ENCODE data around the gene MMP27.
"Not testable (repeated sequence)": the region's sequence is repeated elsewhere in the genome, so short reads cannot be mapped to it uniquely, and the experiment has no call there.

MMP27 gene, protein sequence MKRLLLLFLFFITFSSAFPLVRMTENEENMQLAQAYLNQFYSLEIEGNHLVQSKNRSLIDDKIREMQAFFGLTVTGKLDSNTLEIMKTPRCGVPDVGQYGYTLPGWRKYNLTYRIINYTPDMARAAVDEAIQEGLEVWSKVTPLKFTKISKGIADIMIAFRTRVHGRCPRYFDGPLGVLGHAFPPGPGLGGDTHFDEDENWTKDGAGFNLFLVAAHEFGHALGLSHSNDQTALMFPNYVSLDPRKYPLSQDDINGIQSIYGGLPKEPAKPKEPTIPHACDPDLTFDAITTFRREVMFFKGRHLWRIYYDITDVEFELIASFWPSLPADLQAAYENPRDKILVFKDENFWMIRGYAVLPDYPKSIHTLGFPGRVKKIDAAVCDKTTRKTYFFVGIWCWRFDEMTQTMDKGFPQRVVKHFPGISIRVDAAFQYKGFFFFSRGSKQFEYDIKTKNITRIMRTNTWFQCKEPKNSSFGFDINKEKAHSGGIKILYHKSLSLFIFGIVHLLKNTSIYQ

GRCh38 chr11:102705626-102706025, at the start of gene MMP27:
Gene MMP27, minus strand, starts transcription at chr11:102705769. Its CDS starts 55 bp downstream, at chr11:102705714.
- no peak within 1 kb of the TSS for H3K27ac Mint-ChIP-seq
- no peaks in the 10 kb centered on the region for H3K4me1 Mint-ChIP-seq
- no peak within 1 kb of the TSS for H3K4me3 Mint-ChIP-seq
- no peaks in the 10 kb centered on the region for H3K36me3 Mint-ChIP-seq
- no peaks in the 10 kb centered on the region for H3K9me3 Mint-ChIP-seq
- ATAC-seq = no peak
- no peak for DNase-seq (ENCODE audit: low spot score in 2 of 2)

GRCh38 chr11:102753267-102753666, 47.7 kb upstream of the MMP27 start:
- Mint-ChIP-seq H3K9me3 (peaks cover 4% of the 10 kb centered on the region), H3K27ac (no peak overlapping the region), H3K4me3 (no peak overlapping the region), H3K36me3 (no peaks in the 10 kb centered on the region), H3K4me1 (no peaks in the 10 kb centered on the region)
- DNase-seq (ENCODE audit: low spot score in 2 of 2) (no peak), ATAC-seq (no peak)

DNA sequence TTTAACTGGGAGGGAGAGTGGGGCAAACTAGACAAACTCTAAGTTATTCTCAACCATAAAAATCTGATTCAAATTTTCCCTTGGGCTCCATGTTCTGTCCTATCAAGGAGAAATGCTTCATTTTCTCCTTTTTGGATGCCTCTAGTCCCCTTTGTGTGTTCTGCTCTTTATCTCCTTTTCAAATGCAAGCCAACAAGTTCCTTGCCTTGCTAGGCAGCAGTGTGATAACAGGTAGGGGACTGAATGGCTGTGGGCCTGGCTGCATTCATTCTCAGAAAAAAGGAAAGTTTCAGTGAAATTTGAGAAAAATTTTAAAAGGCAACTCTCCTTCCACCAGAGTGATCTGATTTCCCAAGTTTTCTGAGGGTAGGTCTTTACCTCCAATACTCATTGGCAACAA, 46.1 kb upstream of the MMP27 start:
- Mint-ChIP-seq H3K36me3 (no peaks in the 10 kb centered on the region), H3K27ac (no peak overlapping the region), H3K9me3 (peaks cover 7% of the 10 kb centered on the region), H3K4me3 (no peak overlapping the region), H3K4me1 (no peaks in the 10 kb centered on the region)
- DNase-seq (ENCODE audit: low spot score in 2 of 2) (no peak), ATAC-seq (no peak)

DNA sequence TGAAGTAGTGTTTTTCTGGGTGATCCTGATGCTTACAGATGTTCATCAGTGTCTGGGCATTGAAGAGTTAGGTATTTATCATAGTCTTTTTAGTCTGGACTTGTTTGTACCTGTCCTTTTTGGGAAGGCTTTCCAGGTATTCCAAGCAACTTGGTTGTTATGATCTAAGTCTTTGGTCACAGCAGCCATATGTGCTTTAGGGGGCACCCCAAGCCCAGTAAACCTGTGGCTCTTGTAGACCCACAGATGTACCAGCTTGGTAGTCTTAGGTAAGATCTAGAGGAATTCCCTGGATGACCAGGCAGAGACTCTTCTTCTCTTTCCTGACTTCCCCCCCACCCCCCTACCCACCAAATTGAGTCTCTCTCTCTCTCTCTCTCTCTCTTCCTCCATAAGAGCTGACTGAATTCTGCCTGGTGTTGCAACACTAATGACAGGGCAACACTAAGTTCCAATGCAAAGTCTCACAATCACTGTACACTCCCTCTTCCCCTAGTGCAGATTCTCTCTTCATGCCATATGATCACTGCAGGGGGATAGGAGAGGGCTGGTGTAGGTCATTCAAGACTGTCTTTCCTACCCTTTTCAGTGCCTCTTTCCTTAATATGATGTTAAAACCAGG, 43.6 kb upstream of the MMP27 start:
- no peaks in the 10 kb centered on the region for H3K36me3 Mint-ChIP-seq
- DNase-seq (ENCODE audit: low spot score in 2 of 2) (no peak), ATAC-seq (no peak)
- H3K4me1 Mint-ChIP-seq = no peaks in the 10 kb centered on the region
- peaks cover 10% of the 10 kb centered on the region for H3K9me3 Mint-ChIP-seq
- H3K27ac Mint-ChIP-seq = no peak overlapping the region
- no peak overlapping the region for H3K4me3 Mint-ChIP-seq

DNA sequence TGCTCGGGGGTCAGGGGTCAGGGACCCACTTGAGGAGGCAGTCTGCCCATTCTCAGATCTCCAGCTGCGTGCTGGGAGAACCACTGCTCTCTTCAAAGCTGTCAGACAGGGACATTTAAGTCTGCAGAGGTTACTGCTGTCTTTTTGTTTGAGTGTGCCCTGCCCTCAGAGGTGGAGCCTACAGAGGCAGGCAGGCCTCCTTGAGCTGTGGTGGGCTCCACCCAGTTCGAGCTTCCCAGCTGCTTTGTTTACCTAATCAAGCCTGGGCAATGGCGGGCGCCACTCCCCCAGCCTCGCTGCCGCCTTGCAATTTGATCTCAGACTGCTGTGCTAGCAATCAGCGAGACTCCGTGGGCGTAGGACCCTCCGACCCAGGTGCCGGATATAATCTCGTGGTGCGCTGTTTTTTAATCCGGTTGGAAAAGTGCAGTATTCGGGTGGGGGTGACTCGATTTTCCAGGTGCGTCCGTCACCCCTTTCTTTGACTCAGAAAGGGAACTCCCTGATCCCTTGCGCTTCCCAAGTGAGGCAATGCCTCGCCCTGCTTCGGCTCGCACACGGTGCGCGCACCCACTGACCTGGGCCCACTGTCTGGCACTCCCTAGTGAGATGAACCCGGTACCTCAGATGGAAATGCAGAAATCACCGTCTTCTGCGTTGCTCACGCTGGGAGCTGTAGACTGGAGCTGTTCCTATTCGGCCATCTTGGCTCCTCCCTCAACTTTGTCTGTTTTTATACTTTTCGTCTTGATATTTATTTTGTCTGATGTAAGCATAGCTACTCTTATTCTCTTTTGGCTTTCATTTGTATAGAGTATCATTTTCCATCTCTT, 41.4 kb upstream of the MMP27 start:
- H3K4me3 Mint-ChIP-seq; DNase-seq (ENCODE audit: low spot score in 2 of 2); H3K36me3 Mint-ChIP-seq; H3K4me1 Mint-ChIP-seq; ATAC-seq; H3K27ac Mint-ChIP-seq: not testable (repeated sequence)
- peaks cover 10% of the 10 kb centered on the region for H3K9me3 Mint-ChIP-seq

DNA sequence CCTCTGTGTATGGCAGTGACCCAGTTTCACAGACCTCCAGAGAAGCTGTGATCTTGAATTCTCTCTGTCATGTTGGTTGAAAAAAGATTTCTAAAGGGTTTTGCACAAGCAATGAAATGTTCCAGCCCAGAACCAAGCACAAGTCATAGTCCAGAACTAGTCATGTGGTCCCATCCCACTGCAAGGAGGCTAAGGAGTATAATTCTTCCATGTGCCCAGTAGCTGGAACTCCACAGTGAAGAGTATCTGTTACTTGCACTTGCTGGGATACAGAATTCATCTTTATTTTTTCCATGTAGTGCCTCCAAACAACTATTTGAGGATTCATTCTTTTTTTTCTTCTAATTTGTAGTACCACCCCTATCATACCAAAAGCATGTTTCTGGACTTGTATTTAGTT, 29.1 kb upstream of the MMP27 start:
- no peaks in the 10 kb centered on the region for H3K4me1 Mint-ChIP-seq
- ATAC-seq = no peak
- no peaks in the 10 kb centered on the region for H3K36me3 Mint-ChIP-seq
- no peaks in the 10 kb centered on the region for H3K9me3 Mint-ChIP-seq
- no peak overlapping the region for H3K27ac Mint-ChIP-seq
- H3K4me3 Mint-ChIP-seq = no peak overlapping the region
- DNase-seq (ENCODE audit: low spot score in 2 of 2) = no peak

- peak; percentile 63 for ATAC-seq
- H3K4me3 Mint-ChIP-seq = no peak overlapping the region
Measured at GRCh38 chr11:102733232-102733875, 27.8 kb upstream of the MMP27 start.

GRCh38 chr11:102730944-102731343, 25.4 kb upstream of the MMP27 start:
- not testable (repeated sequence) for H3K4me3 Mint-ChIP-seq; H3K4me1 Mint-ChIP-seq; DNase-seq (ENCODE audit: low spot score in 2 of 2); ATAC-seq; H3K36me3 Mint-ChIP-seq; H3K27ac Mint-ChIP-seq; H3K9me3 Mint-ChIP-seq

More at GRCh38 chr11:102733232-102733875, 27.8 kb upstream of the MMP27 start:
- H3K36me3 Mint-ChIP-seq = no peaks in the 10 kb centered on the region
- no peaks in the 10 kb centered on the region for H3K9me3 Mint-ChIP-seq
- H3K27ac Mint-ChIP-seq = no peak overlapping the region
- no peaks in the 10 kb centered on the region for H3K4me1 Mint-ChIP-seq
- peak; percentile 29 to 69 for DNase-seq (ENCODE audit: low spot score in 2 of 2)

DNA sequence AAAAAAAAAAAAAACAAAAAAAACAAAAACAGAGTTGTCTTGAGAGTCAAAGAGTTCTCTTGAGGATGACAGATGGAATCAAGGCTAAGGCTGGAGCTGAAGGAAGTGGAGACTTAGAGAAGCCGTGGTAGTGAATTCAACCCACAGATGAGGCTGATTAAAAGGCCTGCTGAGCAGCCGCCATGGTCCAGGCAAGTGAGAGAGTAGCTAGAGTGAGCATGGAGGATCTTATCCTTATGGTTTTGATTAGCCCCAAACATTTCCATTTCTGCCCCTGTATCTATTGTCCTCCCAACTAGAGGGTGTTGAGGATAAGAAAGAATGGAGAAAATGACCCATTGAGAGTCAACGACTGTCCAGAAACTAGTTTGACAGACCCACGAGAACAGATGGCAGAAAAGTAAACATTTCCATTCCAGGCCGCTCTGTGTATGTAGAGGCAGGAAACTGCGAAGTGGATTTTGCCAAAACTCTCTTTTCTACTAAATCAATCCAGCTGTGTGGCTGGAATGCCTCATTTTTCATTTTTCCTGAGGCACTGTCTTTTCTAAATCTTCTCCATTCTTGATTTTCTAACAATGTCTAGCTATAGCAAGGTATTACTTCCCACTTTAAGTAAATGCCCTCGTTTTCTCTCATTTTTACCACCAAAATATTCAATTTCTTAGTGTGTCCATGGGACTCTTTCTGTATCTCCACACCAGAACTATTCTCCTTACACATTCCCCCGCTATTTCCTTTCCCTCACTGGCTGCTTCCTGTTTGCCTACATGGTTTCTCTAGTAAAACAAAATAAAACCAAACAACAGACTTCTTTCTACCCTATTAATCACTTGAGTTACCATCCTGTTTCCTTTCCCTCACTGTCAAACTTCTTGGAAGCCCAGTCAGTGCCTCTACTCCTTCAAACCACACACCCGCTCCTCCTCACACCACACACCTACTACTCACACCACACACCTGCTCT, 24.6 kb upstream of the MMP27 start:
- Mint-ChIP-seq H3K9me3 (no peaks in the 10 kb centered on the region), H3K4me3 (no peak overlapping the region), H3K4me1 (no peaks in the 10 kb centered on the region), H3K27ac (no peak overlapping the region), H3K36me3 (no peaks in the 10 kb centered on the region)
- DNase-seq (ENCODE audit: low spot score in 2 of 2) = no peak
- ATAC-seq = no peak

GRCh38 chr11:102727890-102728289, 22.3 kb upstream of the MMP27 start:
- ATAC-seq (peak; percentile 46), DNase-seq (ENCODE audit: low spot score in 2 of 2) (no peak)
- H3K27ac Mint-ChIP-seq = no peak overlapping the region
- H3K9me3 Mint-ChIP-seq = no peaks in the 10 kb centered on the region
- no peaks in the 10 kb centered on the region for H3K36me3 Mint-ChIP-seq
- no peaks in the 10 kb centered on the region for H3K4me1 Mint-ChIP-seq
- H3K4me3 Mint-ChIP-seq = no peak overlapping the region

DNA sequence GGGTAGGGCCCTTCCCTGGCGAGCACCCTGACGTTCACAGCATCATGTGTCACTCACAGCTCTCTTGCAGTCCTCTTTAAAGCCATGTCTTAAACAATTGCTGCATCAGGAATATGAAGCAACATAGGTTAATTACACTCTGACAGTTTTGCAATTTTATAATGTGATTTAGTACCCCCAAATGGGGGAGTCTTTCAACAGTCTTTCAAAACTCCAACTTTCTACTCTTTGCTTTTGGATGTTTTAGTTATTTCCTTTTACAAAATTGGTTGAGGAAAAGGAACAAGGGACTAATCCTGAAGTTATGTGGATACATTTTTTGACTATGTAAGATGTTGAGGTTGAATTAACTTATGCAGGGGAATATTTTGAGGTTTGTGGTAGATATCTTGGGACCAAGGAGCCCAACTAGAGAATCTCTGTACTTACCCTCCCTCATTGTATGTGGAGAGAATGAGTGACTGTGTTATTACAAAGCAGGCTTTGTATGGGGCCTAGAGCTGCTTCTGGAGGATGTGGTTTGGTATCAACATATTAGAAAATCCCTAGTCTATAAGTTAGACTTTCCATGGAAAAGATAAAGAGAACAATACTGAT, 19.4 kb upstream of the MMP27 start, which contains the start of gene MMP8:
Gene MMP8 (minus strand): TSS at position 51 of the 597 bp plus-strand sequence. CDS start 99 bp downstream, outside the sequence.
- no peaks in the 10 kb centered on the region for H3K4me1 Mint-ChIP-seq
- H3K9me3 Mint-ChIP-seq = no peaks in the 10 kb centered on the region
- DNase-seq (ENCODE audit: low spot score in 2 of 2) (no peak), ATAC-seq (no peak)
- no peaks in the 10 kb centered on the region for H3K36me3 Mint-ChIP-seq
- no peak within 1 kb of the TSS for H3K27ac Mint-ChIP-seq
- H3K4me3 Mint-ChIP-seq = no peak within 1 kb of the TSS

- Mint-ChIP-seq H3K4me3 (no peak overlapping the region), H3K4me1 (no peaks in the 10 kb centered on the region), H3K36me3 (no peaks in the 10 kb centered on the region), H3K9me3 (no peaks in the 10 kb centered on the region), H3K27ac (no peak overlapping the region)
- DNase-seq (ENCODE audit: low spot score in 2 of 2) (no peak), ATAC-seq (no peak)
Measured at GRCh38 chr11:102722821-102723220, 17.3 kb upstream of the MMP27 start.

- H3K4me3 Mint-ChIP-seq = no peak overlapping the region
- H3K9me3 Mint-ChIP-seq = no peaks in the 10 kb centered on the region
- DNase-seq (ENCODE audit: low spot score in 2 of 2) (no peak), ATAC-seq (no peak)
- no peaks in the 10 kb centered on the region for H3K4me1 Mint-ChIP-seq
- H3K27ac Mint-ChIP-seq = no peak overlapping the region
- no peaks in the 10 kb centered on the region for H3K36me3 Mint-ChIP-seq
Measured at GRCh38 chr11:102719620-102720277, 14.2 kb upstream of the MMP27 start.
